ENCODE results near the gene CGB5.

- TF ChIP-seq CTCF (IDR thresholded peaks at IDR 0.05), result no peak
- TF ChIP-seq POLR2A (IDR thresholded peaks at IDR 0.05), result no peak
Observed at GRCh38 chr19:49006905-49007304, 36.7 kb upstream of the CGB5 start.

Data from tibial nerve (tissue), 3 donors.